SW480 (cell line): ENCODE data around the gene UBE2D3.
"Not testable (repeated sequence)": the region's sequence is repeated elsewhere in the genome, so short reads cannot be mapped to it uniquely, and the experiment has no call there.

Experiments
- DNase-seq: peaks from one replicate; pipeline ENCODE4 v3.0.0-alpha.2; 2016; ENCODE audit warnings: low spot score

Gene UBE2D3

DNA sequence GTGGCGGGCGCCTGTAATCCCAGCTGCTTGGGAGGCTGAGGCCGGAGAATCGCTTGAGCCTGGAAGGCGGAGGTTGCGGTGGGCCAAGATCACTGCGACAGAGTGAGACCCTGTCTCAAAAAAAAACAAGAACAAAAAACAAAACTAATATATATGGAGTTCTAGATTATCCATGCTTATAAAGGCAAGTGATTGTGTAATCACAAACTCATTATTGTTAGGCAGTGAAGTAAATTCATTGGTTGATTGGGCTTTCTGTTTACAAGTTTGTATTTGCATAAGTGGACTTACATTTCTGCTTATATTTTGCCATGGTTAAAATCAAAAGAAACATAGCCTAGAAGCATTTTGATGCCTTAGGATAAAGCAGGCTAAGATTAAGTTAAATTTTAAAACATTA, 2.5 kb upstream of the UBE2D3 start:
- no peak for DNase-seq

DNA sequence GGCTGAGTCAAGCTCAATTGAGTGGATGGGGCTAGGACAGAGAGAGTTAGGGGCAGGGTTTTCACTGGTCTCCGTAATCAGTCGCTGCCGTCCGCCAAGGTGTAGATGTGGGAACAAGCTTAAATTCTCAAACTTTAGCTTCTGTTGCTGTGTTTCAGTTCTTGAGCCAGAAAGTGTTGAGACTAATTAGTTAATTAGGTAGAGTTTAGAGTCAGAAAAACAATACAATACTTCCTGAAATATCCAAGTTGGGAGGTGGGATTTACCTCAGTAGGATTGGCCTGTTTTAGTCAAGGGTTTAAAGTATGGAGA, 1.1 kb upstream of the UBE2D3 start:
- no peak for DNase-seq

DNA sequence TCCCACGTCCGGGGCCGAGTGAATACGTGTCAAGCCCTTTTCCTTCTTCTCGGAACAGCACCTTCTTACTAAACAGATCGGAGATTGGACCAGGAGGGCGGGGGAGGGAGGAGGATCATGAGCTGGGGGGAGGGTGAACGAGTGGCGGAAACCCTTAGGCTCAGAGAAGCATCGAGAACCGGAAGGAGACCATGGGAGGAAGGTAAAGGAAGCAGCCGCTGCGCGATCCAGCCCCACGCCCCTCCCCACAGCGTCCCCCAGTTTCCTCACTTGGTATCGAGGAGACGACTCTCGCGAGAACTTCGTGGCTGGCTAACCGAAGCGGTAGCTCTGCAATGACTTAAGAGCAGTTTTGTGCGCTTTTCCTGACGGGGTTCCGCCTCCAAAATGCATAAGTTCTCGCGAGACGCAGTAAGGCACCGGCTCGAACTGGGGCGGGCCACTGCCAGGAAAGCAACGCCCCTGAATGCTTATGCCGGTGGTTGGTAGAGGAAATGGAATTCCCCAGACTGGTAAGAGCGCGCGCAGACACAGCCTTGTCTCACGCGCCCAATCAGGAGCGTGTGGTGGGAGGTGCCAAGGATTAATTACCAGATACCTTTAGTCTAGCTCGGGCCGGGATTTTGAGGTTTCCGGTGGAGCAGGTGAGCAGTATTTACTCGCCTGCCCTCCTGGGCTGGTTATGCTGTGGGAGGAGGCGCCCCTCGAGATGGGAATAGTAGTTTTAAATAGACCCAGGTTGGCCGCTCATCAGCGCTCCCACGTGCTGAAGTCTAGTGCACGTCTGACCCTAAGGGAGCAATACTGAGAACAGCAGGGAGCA, 534 bp upstream of the UBE2D3 start:
- peak; percentile 99 for DNase-seq

DNA sequence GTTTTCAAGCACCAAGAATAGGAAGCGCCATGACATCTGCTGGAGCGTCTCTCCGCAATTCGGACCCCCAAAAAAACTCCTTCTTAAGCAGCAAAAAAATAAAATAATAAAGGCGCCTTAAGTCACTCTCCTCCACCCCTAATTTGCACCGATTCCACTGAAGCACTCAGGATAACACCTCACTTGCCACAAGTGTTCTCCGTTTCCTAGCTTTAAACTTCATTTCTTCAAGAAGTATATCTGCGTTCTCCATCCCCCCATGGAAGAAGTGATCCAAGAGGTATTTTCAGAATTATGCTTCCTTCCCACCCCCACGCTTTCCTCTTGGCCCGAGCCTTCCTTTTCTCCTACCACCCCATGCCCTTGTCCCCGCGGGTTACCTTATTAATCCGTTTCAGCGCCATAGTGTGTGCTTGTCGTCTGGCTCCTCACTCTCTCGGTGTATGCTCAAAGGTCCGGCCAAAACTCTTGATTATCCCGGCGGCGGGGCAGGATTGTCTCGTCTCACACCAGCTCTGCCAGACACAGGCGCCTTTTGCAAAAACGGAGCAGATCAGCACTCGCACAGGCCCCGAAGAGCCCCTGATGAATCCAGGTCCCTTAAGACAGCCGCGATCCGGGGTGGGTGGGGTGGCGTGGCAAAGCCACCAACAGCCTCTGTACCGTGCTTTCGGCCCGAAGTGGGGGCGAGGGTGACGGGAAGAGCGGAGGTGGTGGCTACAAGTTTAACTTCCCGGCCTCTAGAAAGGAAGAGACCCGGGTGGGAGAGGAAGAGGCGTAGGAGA, 1.1 kb downstream of the UBE2D3 start:
- DNase-seq, result no peak

DNA sequence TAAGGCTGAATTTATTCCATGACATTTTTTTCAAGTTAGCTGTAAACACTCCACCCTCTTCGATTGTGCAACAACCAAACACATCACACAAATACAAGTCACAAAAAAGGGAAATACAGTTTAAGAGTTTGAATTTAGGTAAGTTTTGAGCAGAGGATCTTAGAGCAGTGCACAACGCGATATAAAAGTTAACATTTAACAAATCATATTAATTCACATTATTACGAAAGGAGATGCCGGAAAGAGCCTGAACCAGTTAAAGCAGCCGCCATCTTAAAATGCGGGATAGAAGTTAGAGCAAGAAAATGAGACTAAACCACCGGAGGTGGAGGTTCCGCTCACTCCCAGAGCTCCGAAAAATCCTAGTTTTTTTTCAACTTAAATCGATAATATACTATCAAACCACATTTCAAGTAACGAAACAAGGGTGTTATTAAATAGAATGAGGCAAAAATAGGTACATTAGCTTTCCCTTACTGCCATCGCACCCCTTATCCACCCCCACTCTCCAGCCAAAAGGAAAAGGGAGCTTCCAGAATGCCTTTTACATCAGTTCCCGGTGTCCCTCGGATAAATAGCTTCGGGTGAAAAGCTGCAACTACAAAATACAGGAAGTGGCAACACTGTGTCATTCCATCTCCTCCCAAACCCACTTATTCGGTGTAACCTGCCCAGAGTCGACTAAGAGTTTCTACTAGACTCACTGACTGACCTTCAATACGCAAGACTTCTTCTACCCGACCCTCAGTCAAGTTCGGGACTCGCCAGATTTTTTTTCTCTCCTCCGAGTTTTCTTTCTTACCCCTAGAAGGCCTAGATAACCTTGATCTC, 1.9 kb downstream of the UBE2D3 start:
- peak; percentile 61 for DNase-seq

DNA sequence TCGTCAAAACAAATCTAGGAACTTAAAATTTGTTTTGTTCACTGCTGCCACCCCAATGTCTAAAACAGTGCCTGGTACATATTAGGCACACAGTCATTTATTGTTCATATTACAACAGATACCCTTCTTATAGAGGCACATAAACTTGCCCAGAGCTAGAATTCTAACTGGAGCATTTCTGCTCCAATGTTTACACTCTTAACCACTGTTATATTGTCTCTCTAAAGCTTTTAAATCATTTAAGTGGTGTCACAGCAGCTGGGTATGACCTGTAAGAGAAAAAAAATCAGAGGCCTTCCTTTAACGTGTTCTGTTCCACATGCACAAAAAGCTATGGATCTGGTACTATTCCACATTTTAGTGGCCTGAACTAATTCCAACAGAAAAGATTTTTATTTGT, 3.0 kb downstream of the UBE2D3 start:
- no peak for DNase-seq

DNA sequence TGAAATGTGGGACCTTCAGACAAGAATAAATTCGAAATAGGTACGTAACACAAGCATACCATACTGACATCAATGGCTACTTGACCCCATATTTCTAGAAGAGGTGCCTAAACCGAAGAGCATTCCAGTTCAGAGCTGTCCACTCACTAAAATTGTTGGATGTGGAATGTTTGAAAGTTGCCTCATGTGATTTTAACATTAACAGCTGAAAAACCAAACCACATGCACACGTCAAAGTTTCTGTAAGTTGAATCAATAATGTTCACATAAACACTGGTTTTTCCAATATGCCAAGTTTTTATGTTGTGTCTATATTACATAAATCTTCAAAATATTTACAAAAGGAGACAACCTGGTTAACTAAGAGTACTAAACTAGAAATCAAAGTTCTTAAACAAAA, 3.5 kb downstream of the UBE2D3 start:
- DNase-seq, result no peak

DNA sequence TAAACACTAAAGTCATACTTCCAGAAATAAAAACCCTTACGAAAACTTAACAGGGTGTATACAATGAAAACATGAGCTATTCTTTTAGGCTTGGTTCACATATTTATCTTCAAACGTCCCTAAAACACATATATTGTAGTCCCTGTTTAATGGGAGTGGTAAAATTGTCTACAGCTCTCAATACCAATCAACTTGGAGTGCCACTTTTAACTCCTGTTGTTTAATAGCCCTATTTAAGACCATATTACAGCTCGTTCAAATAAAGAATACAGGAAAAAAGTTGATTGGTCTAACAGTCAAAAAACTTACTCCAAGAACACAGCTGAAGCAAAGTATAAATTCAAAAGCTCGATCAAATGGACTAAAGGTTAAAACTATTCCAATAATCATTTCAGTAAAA, 3.9 kb downstream of the UBE2D3 start:
- no peak for DNase-seq

DNA sequence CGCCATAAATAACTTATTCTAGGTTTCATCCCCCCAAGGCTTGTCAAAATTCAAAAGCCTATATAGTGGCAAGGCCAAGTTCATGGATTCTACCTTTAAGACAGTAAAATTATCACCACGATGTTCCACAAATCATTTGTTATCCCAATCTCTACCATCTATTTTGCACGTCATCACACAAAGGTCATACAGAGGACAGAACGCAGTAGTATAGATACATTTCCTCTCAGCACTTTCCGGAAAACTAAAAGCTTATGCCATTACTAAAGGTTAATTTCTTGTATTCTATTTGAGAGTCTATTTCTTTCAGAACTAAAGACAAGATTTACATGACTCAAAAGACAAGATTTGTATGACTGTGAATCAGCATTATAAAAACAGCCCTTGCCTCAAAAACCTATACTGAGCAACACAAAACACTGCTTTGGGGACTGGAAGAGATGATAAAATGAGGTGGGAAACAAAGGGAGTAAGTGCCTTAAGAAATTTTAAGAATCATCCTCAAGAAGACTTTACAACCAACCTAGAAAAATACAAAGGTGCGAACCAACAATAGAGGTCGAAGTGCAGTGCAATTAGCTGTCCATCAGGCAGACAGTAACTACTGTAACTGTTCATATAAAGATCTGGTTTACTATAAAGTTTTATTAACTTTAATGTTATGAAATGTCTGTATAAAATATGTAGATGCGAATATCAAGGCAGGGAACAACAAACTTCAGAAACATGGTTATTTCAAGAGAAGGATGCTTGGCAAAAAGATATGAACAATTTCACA, 7.6 kb downstream of the UBE2D3 start:
- no peak for DNase-seq

DNA sequence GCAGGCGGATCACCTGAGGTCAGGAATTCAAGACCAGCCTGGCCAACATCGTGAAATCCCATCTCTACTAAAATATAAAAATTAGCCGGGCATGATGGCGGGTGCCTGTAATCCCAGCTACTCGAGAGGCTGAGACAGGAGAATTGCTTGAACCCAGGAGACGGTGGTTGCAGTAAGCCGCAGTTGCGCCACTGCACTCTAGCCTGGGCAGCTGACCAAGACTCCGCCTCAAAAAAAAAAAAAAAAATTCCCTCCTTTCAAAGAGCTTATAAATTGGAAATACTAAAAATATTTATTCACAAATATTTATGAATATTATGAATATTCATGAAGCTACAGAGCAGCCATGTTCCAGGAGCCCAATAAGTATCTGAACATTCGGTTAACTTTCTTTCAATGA, 8.3 kb downstream of the UBE2D3 start:
- not testable (repeated sequence) for DNase-seq

DNA sequence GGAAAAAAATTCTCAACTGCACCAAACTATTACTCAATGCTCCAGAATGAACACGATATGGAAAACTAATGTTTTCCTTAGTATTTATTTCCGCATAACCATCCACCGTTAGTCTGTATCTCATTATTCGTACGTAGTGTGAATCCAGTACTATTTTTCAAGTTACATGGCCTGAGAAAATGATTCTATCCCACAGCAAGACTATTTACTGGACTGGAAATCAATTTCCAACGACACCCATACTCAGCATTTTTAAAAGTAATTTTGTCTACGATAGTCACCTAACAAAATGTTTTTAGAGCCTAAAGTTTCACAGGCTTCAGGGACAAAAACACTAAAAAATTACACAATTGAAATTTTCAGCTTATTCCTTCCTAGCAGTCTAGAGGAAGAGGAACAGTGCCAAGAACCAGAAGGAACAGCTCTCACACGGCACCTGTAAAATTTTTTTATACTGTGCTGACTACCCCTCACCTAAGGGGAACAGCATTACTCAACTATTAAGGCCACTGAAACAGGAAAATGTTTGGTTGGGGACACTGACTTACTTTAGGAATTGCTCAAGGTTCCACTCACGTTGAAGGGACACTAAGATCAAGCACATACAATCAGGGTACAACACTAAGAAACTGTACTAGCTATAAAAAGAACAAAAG, 9.6 kb downstream of the UBE2D3 start:
- DNase-seq, result no peak

DNA sequence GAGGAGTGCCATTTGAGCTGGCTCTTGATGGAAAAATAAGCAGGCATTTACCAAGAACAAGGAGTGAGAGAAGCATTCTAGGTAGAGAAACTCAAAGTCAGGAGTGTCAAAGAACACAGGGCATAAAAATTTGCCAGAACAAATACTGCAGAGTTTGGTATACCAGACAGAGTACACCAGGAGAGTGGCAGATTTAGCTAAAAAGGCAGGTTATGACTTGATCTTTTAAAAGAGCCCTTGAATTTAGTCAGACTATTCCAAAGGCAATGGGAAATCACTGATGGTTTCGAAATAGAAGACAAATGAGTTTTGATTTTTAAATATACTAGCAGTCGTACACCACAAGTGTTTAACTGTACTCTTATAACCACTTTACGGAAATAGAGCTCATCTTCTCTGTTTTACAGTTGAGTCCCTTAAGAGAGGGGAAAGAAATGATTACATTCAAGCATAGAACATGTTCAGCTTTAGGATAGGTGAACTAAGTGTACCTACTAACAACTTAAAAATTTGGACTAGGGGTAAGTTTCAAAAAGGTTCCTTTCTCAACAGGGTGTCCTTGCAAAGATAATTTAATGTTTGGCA, 10.2 kb downstream of the UBE2D3 start:
- DNase-seq, result no peak

DNA sequence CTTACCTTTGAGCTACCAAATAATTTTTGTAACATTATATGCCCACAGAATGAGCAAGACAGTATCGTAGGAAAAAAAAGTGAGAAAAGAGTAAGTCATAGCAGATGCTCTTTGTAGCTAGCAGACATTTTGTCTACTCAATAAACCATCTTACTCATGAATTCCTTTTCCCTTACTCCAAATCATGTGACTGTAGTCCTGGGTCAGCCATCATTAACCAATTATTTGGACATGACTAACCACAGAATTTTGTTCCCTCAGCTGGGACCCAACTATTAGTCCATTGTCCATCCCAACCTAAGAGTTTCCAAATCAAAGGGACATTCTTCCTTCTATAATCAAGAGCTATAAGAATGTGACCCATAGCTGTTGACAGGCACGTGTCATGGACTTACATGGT, 11.4 kb downstream of the UBE2D3 start:
- no peak for DNase-seq

DNA sequence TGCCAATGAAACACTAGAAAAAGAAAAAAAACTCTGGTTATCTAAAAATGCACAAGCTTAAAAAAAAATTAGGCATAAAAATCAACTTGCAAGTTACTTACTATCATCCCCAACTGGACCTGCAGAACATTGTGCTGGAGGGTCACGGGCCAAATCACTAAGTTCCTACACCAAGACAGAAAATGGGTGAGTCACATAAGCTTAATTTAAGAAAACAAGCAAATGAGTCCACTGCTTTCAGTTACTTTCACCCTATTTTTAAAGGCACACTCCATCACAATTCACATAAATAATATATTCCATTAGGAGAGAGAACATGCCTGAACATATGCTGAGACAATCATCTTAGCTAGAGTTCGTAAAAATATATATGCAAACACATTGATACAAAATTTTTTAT, 17.7 kb downstream of the UBE2D3 start:
- DNase-seq, result no peak

DNA sequence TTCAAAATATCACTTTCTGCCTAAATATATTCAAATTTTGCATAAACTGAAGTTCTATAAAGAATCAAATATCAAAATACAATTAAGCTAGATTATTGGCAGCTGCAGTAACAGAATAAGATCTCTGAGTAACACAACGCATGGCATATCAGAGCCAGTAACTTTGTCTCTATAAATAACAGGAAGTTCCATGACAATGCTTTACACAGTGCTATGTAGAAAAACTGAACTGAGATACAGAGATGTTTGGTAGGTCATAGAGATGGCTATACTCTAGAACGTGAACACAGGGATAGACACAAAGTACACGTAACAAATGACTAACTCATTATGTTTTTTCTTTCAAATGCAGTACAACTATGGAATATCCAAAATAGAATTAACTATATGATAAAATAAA, 18.2 kb downstream of the UBE2D3 start:
- DNase-seq, result no peak

DNA sequence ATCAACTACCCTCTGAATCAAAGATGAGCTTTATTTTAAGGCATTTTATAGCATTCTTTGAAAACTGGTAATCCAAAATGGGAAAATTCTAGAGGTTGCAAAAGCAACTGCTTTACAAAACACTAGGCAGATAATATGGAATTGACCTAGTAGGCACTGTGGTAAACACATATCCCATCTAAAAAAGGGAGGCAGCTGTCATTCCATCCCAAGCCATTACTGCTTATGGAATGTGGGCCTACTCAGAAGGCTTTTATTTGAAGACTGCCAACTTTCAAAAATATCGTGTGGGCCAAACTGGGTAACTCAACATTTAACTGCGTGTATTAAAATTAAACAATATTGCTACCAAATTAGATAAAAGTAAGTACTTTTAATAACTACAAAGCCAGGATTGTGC, 19.3 kb downstream of the UBE2D3 start:
- no peak for DNase-seq

DNA sequence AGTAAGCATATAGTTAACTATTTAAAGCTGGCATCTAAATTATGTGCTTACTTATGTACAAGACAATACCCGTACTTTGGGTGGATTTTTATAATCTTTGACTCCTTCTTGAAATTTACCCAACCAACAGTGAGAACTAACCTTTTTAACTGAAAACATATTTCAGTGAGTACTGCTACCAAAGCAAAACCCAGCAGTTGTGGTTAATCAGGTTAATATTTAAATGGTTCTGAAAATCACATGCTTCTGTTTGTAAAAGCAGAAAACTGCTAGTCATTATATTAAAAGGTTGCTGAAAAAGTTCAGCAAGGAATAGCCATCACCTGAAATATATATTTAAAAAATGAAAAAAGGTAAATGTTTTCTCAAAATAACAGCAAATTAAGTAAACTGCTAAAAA, 20.0 kb downstream of the UBE2D3 start:
- DNase-seq, result no peak

DNA sequence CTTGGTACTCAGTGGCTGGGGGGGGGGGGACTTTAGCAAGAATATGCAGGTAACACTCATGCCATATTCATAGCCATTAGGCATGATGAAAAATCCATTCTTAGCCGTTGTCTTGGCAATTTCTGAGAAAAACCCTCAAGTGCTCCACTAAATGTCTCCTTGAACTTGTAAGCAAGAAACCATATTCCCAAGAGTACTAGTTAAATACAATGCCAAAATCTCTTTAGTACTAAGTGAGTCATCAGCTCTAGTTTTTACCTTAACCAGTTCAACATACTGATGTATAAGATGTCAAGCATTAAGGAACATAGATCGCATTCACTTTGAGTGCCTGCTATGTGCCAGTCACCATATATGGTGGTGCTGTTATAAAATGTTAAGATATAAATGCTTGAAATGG, 27.5 kb downstream of the UBE2D3 start:
- no peak for DNase-seq

DNA sequence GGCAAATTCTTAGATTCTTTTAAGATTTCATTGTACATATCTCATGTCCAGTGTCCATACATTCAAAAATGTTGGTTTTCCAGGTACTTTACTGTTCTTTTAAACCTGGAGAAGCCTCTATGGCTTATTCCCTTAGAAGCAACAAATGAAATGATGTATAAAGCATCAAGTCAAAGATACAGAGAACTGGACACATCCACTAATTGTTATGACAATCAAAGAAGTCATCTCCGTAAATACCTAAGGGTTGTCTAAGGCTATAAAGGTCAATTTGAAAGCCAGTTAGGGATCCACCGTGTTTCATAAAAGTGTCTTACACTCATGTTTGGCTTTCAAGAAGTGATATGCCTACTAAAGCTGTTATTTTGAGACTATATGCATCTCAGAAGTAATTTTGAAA, 32.4 kb downstream of the UBE2D3 start:
- no peak for DNase-seq

DNA sequence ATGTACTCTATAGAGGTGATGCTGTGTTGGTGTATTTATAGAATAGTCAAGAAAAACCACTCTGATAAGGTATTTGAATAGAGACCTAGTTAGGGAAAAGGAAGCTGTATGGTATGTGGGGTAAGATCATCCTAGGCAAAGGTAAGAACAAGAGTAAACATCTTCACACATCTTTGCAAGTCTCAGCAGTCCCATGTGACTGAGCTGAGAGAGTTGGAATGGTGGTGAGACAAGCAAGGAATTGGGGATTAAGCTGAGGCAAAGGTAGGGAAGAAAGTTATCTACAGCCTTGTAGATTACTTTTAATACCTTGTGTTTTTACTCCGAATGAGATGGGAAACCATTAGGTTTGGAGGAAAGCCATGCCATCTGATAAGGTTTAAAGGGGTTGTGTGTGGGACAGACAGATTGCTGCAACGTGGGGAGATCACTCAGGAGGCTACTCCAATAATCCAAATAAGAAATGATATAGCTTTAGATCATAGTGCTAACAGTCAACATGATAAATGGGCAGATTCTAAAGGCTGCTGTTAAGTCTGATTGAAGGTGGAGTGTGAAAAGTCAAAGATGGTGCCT, 34.9 kb downstream of the UBE2D3 start:
- DNase-seq, result no peak

DNA sequence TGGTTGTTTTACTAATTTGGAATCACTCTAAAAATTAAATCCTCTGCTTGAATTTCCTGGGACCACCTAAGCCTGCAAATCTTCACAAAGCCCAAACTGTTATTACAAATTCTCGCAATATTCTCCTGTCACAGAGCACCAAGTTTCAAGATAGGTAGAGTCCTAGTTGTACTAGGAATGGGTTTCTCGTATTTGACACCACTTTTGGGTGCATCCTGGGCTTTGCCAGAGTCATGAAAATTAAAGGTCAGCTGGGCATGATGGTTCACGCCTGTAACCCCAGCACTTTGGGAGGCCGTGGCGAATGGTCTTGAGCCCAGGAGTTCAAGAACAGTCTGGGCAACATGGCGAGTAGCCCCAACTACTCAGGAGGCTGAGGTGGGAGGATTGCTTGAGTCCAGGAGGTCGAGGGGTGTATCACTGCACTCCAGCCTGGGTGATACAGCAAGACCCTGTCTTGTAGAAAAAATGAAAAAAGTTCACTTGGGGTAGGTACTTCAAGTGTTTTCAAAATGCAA, 36.0 kb downstream of the UBE2D3 start:
- DNase-seq, result no peak
